Activated CD4-positive, alpha-beta T cell treated with anti-CD3 and anti-CD28 coated beads for 24 hours (primary cell): ENCODE data around the gene INF2.
A peak's percentile ranks its signal among the peaks of the same experiment; 100 is the strongest.

Source experiments
- DNase-seq, 2 donors: peaks; one replicate each; pipeline ENCODE4 v3.0.0-alpha.2; 2020; ENCODE audit warnings: low read depth in 2 of 2

The INF2 gene

GRCh38 chr14:104702673-104703072 lies 13.3 kb downstream of the INF2 start:
- DNase-seq, result no peak

DNA sequence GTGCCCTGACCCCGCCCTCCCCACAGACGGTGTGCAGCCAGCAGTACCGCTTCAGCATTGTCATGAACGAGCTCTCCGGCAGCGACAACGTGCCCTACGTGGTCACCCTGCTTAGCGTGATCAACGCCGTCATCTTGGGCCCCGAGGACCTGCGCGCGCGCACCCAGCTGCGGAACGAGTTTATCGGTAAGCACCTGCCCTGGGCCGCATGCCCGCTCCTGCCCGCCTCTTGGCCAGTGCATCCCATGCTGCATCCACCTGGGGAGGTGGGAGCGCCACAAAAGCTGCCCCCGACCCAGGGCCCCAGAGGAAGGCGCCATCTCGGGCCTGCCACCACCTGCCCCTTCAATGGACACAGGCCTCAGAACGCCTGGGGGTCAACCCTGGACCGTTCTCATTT lies 13.9 kb downstream of the INF2 start:
- no peak for DNase-seq

GRCh38 chr14:104704252-104704651 lies 14.8 kb downstream of the INF2 start:
- no peak for DNase-seq

DNA sequence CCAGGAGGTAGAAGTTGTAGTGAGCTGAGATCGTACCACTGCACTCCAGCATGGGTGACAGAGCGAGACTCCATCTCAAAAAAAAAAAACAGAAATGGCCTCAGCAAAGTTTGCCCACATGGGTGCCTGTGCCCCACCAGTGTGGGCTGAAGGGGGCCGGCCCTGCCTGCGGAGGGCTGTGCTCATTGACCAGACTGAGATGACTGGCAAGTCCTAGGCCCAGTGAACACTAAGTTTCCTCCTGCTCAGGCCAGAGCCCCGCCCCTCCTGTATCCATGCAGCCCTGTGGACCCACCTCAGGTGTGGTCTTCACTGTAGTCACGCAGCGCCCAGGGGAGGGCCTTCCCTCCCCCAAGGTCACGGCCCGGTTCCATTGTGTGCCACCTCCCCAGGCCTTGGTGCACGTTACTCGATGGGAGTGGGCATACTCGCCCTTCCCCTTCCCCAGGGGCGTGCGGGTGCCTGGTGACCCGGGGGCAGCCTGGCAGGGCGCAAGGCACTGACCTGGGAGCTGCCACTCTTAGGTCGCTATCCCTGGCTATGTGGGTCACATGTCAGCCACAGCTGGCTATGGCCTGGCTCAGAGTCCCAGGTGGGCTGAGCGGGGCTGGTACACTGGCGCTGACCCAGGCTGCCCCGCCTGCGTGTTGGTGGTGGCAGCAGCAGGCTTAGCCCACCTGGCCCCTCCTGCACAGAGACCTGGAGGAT lies 16.1 kb downstream of the INF2 start:
- no peak for DNase-seq

DNA sequence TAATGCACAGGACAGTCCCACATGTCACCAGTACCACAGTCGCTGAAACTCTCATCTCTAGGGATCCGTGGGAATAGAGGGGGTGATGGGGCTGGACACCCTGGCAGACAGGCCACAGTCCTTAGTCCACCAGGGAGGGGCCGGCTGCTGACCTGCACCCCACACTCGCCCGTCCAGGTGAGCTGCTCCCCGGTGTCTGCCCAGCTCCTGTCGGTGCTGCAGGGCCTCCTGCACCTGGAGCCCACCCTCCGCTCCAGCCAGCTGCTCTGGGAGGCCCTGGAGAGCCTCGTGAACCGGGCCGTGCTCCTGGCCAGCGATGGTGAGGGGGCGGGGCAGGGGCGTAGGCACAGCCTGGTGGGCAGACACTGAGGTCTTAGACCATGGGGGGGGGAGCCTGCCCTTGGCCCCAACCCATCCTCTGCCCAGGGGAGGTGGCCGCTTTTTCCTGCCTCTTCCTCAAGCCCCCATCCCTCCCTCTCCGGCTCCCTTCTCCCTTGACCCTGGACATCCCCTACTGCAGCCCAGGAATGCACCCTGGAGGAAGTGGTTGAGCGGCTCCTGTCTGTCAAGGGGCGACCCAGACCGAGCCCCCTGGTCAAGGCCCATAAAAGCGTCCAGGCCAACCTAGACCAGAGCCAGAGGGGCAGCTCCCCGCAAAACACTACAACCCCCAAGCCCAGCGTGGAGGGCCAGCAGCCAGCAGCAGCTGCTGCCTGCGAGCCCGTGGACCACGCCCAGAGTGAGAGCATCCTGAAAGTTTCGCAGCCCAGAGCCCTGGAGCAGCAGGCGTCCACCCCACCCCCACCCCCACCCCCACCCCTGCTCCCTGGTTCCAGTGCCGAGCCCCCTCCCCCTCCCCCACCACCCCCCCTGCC lies 17.6 kb downstream of the INF2 start:
- no peak for DNase-seq

DNA sequence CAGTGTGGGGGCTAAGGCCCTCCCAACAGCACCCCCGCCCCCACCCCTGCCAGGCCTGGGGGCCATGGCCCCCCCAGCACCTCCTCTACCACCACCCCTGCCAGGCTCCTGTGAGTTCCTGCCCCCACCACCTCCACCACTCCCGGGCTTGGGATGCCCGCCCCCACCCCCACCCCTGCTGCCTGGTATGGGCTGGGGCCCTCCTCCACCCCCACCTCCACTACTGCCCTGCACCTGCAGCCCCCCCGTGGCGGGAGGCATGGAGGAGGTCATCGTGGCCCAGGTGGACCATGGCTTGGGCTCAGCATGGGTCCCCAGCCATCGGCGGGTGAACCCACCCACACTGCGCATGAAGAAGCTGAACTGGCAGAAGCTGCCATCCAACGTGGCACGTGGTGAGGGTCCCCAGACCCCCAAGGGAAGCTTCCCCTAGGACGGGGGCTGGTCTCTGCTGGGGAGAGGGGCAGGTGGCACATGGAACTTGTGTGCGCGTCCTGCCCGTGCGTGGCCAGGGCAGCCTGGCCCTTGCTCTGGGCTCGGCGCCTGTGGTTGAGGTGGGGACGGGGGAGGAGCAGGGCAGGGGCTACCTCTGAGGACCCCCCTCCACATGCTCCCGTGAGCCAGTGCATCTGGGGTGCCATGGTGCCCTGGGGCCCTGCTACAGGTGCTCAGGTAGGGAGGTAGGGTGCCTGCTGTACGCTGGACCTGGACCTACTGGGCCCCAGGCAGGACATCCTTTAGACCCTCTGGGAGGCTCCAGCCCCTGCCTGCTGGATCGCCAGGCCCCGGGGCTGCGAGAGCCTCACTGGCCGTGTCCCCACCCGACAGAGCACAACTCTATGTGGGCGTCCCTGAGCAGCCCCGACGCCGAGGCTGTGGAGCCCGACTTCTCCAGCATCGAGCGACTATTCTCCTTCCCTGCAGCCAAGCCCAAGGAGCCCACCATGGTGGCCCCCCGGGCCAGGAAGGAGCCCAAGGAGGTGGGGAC lies 18.5 kb downstream of the INF2 start:
- DNase-seq, result no peak

DNA sequence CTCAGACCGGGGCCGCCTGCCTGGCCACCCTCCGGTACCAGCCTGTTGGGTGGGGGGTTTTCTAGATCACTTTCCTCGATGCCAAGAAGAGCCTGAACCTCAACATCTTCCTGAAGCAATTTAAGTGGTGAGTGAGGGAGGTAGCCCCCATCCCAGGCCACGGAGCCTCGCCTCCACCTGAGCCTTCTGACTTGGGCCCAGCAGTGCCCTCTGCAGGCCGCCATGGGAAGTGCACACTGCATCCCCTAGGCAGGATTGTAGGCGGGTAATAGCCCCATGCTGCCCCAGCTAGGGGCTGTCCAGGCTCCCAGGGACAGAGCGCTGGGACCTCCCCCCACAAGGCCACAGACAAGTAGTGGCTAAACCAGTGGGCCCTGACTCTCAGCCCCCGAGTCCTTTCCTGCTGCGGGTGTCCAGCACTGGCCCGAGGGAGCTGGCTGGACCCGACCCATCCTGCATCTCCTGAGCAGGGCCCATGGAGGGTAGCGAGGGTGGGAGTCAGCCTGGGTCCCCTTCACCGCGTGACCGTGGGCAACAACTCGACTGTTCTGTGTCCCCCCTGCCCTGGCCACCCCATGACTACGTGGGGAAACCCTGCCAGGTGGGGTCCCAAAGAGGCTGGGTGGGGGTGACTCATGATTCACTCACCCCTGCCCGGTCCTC lies 19.3 kb downstream of the INF2 start:
- peak; percentile 65 to 66 for DNase-seq

- DNase-seq, result no peak
Measured at GRCh38 chr14:104709387-104710039, 20.1 kb downstream of the INF2 start.

- no peak for DNase-seq
Measured at GRCh38 chr14:104710071-104710735, 20.8 kb downstream of the INF2 start.

GRCh38 chr14:104712881-104713734 lies 23.7 kb downstream of the INF2 start:
- no peak for DNase-seq

GRCh38 chr14:104714066-104714465 lies 24.6 kb downstream of the INF2 start:
- DNase-seq, result no peak

DNA sequence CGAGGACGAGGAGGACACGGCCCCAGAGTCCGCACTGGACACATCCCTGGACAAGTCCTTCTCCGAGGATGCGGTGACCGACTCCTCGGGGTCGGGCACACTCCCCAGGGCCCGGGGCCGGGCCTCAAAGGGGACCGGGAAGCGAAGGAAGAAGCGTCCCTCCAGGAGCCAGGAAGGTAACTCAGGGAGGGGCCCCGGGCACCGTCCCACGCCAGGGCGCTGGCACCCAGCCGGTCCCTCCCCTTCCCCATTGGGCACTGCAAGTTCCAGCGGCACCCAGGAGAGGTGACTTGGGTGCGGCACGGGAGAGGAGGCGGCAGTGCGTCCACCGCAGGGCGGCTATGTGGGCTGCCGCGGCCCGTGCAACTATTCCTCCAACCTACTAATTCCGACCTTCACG lies 25.3 kb downstream of the INF2 start:
- DNase-seq, result no peak

GRCh38 chr14:104715416-104715815 lies 26.0 kb downstream of the INF2 start:
- no peak for DNase-seq

DNA sequence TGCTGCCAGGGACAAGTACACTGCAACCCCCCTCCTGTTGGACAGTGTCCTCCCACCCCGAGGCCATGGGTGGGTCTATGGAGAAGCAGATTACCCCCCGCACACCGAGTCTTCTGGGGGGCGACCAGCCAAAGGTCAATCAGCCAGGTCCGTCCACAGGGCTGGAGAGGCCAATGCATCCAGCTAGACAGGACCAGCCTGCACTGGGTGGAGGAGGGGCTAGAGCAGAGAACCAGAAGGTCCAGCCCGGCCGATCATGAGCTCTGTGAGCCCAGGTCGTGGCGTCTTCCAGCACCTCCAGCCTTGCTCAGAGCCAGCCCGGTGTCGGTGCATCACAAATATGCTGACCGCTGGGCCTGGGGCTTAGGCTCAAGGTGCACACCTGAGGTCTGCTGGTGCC lies 26.5 kb downstream of the INF2 start:
- no peak for DNase-seq

DNA sequence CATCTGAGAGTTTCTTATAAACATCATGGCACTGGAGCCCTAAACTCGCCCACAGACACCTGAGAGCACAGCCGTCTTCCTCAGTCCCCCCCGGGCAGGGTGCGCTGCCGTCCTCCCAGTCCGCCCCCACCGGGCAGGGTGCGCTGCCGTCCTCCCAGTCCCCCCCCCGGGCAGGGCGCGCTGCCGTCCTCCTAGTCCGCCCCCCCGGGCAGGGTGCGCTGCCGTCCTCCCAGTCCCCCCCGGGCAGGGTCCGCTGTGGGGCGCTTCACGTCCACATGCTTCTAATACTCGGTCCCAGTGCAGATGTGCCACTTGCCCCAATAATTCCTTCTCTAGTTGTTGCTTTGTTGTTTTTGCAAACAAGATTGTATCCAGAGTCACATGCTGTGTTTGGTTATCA lies 27.7 kb downstream of the INF2 start:
- DNase-seq, result no peak

DNA sequence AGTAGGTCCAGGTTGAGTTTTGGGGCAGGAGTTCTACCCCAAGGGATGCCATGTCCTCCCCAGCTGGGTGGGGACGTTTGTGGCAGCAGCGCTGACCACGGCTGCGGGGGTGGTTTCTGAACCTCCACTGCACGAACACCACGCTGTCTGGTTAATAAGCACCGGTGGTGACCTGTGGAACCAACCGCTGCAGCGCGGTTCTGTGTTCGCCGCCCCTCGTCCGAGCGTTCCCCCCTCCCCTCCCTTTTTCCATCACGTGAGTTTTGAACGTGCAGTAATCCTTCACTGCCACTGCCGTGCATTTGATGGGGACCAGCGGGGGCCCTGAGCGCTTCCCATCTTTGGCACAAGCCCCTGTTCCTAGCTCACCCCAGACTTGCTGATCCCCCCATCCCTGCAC lies 28.2 kb downstream of the INF2 start:
- DNase-seq, result no peak

DNA sequence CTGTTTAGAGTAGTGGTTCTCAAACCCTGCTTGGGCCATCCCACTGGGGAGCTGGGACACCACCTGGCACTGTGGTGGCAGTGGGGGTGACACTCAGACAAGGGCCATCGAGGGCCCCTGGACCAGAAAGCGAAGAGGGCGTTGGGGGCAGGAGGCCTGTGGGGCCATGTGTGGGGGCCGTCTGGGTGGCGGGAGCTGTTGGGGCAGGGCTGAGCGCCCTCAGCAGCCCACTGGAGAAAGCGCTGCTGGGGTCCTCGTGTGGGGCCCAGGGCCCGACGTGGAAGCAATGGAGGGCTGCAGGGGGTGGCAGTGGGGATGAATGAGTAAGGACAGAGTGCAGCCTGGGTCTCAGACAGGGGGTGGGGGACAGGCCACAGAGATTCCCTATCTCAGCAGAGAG lies 28.7 kb downstream of the INF2 start:
- no peak for DNase-seq

DNA sequence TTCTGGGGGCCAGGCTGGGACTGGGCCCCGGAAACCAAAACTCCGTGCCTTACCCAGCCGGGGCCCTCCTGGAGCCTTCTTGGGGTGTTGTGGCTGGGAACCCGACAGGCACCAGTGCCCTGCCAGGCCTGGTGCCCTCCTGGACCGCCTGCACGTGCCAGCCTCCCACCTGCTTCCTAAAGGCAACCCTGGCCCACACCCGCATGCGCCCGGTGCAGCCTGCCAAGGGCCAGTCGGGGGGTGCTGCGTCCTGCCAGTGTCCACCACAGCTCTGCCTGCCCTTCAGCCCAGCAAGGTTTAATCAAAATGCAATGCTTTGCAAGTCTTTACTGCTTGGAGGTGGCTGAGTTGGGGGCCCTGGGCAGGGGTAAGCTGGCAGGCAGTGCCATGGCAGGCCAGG lies 29.5 kb downstream of the INF2 start:
- no peak for DNase-seq

DNA sequence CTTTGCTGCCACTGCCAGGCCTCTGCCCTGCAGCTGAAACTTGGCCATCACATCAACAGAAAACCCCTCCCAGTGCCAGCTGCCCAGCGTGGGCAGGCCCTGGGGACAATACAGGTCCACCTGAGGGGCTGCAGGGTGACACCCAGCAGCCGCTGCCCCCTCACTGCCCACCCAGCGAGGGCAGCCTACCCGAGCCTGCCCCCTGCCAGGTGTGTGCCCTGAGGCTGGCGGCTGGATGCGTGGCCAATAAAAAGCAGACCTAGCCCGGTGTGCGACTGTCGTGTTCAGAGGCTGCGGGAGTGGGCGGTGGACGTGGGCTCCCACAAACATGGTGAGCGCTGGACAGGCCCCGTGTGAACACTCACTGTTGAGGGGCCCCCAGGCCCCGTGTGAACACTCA lies 29.9 kb downstream of the INF2 start:
- DNase-seq, result no peak
